Vagina (tissue), 2 donors: ENCODE measurements around the gene UTP11. TPM values are rescaled to one million over a fixed set of nuclear protein-coding genes. Genes with fewer than 3 reads are reported as not detected.
A peak's percentile ranks its signal among the peaks of the same experiment; 100 is the strongest.

ENCODE experiments used
- DNase-seq, 2 donors: peaks; one replicate each; pipeline ENCODE4 v3.0.0-alpha.2; 2017; ENCODE audit errors: extremely low spot score in 2 of 2
- H3K27ac ChIP-seq: fragments of 200-600 bp; sonication (generic); one replicate; pipeline ENCODE4 v1.5.1; 2019
- H3K27me3 ChIP-seq: fragments of 200-600 bp; sonication (generic); one replicate; pipeline ENCODE4 v1.5.1; 2019
- H3K36me3 ChIP-seq, 2 donors: fragments of 200-600 bp; sonication (generic); one replicate each; pipeline ENCODE4 v1.5.1; 2017 to 2019
- H3K4me1 ChIP-seq: fragments of 200-600 bp; sonication (generic); one replicate; pipeline ENCODE4 v1.5.1; 2019
- H3K4me3 ChIP-seq, 2 donors: fragments of 200-600 bp; sonication (generic); 1 replicate in 1 of 2; 2 replicates in 1 of 2; pipeline ENCODE4 v1.5.1; 2016 to 2019
- H3K9me3 ChIP-seq: fragments of 200-600 bp; sonication (generic); one replicate; pipeline ENCODE4 v1.5.1; 2019
- POLR2A ChIP-seq, 2 donors: fragments of 450-650 bp; IDR thresholded peaks; one replicate each; pipeline ENCODE4 v1.6.1; 2017; ENCODE audit warnings: antibody characterized with exemption in 2 of 2, mild to moderate bottlenecking in 2 of 2, moderate library complexity in 2 of 2
- POLR2AphosphoS5 ChIP-seq, 2 donors: sonication (generic); formaldehyde crosslinking; IDR thresholded peaks; one replicate each; pipeline ENCODE4 v1.9.0; 2017; ENCODE audit warnings: antibody characterized with exemption in 2 of 2, mild to moderate bottlenecking in 2 of 2, low read depth in 1 of 2; ENCODE audit not compliant: insufficient read depth in 1 of 2
- intact Hi-C: fragments of 100-400 bp; cut with DNase I; formaldehyde crosslinking; loops from one replicate; pipeline ENCODE4 v1.15.1; 2023
- total RNA-seq: library from RNA; depleted of rRNA; stranded (reverse); fragments of >200 nt; gene quantifications from one replicate; pipeline ENCODE4 v1.2.3, GENCODE V29; 2016
- TF ChIP-seq, protein P1 (sequence below), 3 experiments: fragments of 450-650 bp in 2 of 3; fragments of 200-600 bp in 1 of 3; sonication (generic) in 1 of 3; IDR thresholded peaks; one replicate each; pipeline ENCODE4 v1.5.1; 2017 to 2019; ENCODE audit warnings: antibody characterized with exemption in 3 of 3, mild to moderate bottlenecking in 2 of 3, moderate library complexity in 2 of 3

UTP11 gene
- total RNA-seq, 1 donor from 2014 or later = 18.7 TPM

DNA sequence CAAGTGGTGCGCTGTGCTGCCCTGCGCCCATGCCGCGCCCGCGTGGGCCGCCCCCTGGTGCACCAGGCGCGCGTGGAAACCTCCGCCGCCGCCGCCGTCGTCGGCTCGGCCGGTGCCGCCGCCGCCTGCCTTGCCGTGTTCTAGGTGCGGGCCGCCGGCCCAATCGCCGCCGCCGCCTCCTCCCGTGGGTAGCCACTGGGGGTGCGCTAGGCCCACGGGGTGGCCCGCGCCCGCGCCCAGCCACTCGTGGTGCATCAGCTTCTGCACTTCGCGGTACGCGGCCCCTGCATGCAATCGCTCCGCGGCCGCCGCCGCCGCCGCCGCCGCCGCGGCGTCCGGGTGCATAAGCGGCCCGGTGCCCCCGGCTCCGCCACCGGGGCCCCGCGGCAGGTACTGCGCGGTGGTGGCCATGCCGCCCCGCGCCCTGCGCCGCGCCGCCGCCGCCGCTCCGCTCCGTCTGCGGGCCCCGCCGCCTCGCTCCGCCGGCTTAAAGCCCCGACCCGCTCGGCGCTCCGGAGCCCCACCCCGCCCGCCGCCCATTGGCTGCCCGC lies 33.9 kb downstream of the UTP11 start, which contains the start of gene POU3F1:
Gene POU3F1 (minus strand): TSS at position 461 of the 551 bp plus-strand sequence. CDS start 50 bp downstream, at position 411.
- Histone ChIP-seq H3K27ac (peak within 1 kb of the TSS; percentile 36), H3K4me3 (peak within 1 kb of the TSS; percentile 55 to 62), H3K36me3 (no peaks in the 10 kb centered on the region), H3K9me3 (no peaks in the 10 kb centered on the region), H3K27me3 (peaks cover 14% of the 10 kb centered on the region), H3K4me1 (peaks cover 28% of the 10 kb centered on the region)
- no peak for DNase-seq
- TF ChIP-seq, protein P1, sequence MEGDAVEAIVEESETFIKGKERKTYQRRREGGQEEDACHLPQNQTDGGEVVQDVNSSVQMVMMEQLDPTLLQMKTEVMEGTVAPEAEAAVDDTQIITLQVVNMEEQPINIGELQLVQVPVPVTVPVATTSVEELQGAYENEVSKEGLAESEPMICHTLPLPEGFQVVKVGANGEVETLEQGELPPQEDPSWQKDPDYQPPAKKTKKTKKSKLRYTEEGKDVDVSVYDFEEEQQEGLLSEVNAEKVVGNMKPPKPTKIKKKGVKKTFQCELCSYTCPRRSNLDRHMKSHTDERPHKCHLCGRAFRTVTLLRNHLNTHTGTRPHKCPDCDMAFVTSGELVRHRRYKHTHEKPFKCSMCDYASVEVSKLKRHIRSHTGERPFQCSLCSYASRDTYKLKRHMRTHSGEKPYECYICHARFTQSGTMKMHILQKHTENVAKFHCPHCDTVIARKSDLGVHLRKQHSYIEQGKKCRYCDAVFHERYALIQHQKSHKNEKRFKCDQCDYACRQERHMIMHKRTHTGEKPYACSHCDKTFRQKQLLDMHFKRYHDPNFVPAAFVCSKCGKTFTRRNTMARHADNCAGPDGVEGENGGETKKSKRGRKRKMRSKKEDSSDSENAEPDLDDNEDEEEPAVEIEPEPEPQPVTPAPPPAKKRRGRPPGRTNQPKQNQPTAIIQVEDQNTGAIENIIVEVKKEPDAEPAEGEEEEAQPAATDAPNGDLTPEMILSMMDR (IDR thresholded peaks at IDR 0.05) = no peak
- TF ChIP-seq POLR2AphosphoS5 (IDR thresholded peaks at IDR 0.05; ENCODE audit: insufficient read depth in 1 of 2, low read depth in 1 of 2) (no peak), POLR2A (IDR thresholded peaks at IDR 0.05) (no peak)
- intact Hi-C loops = no loop called here

DNA sequence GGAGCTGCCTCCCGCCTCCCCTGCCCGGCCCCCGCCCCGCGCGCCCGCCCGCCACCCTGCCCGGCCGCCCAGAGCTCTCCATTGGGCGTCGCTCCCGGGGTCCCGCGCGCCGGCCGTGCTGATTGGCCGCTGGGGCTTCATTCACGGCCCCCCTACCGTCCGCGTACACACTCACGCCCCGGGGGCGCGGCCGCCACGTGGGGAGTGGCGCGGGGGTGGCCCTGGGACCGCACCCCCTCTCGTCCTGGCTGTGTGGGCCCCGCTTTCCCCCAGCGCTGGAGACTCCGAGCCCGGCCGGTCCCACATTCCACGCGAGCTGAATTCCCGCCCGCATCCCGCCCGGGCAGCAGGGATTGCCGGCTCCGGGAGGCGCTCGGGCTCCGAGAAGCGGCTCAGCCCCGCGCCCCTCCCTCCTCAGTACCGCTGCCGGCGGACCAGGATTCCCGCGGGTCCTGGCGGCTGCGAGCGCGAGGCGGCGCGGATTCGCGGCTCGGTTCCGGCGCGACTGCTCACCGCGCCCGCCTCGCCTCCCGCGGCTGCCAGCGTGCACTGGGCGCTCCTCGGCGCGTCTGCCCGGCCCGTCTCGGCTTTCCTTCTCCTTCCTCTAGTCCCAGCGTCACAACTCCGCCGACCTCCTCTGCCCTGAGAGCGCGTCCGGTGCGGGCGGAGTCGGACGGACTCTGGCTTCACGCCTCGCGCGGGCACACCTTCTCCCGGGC lies 34.5 kb downstream of the UTP11 start:
- DNase-seq = no peak
- H3K9me3 ChIP-seq = no peaks in the 10 kb centered on the region
- H3K27ac ChIP-seq = peak overlapping the region; percentile 36
- TF ChIP-seq POLR2AphosphoS5 (IDR thresholded peaks at IDR 0.05; ENCODE audit: insufficient read depth in 1 of 2, low read depth in 1 of 2) = peak in 1 of 2 donors; percentile 47
- TF ChIP-seq, protein P1 (IDR thresholded peaks at IDR 0.05) = no peak
- H3K4me1 ChIP-seq = peaks cover 28% of the 10 kb centered on the region
- H3K4me3 ChIP-seq = peak overlapping the region; percentile 55 to 62
- no peaks in the 10 kb centered on the region for H3K36me3 ChIP-seq
- peaks cover 14% of the 10 kb centered on the region for H3K27me3 ChIP-seq
- intact Hi-C loops = no loop called here

DNA sequence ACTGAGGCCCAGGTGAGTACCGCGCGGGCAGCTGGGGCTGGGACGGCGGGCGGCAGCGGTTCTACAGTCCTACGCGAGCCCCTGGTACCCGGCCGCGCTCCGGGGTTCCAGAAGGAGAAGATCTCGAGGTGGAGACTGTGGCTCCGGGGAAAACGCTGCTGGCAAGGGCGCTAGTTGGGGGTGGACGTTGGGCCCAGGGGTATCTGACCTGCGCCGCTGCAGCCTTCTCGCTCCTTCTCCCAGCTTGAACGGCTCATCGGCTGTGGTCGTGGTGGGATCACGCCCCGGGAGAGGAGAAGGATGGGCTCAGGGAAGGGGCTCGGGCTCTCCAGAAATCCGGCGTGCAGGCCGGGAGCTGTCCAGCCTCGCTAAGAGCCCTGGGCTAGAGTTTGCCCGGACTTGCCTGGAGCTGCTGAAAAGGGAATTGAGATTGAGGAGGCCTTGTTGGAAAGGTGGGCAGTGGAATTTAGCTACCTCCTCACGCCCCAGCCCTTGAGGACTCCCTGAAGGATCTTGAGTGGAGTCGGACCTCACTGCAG lies 35.1 kb downstream of the UTP11 start:
- no peaks in the 10 kb centered on the region for H3K36me3 ChIP-seq
- no peaks in the 10 kb centered on the region for H3K9me3 ChIP-seq
- TF ChIP-seq POLR2A (IDR thresholded peaks at IDR 0.05) (no peak), POLR2AphosphoS5 (IDR thresholded peaks at IDR 0.05; ENCODE audit: insufficient read depth in 1 of 2, low read depth in 1 of 2) (no peak)
- TF ChIP-seq, protein P1 (IDR thresholded peaks at IDR 0.05) = no peak
- no peak for DNase-seq
- H3K27ac ChIP-seq = peak overlapping the region; percentile 36
- peaks cover 14% of the 10 kb centered on the region for H3K27me3 ChIP-seq
- intact Hi-C loops = no loop called here
- peaks cover 28% of the 10 kb centered on the region for H3K4me1 ChIP-seq
- peak overlapping the region; percentile 55 to 62 for H3K4me3 ChIP-seq

- peaks cover 2% of the 10 kb centered on the region for H3K27me3 ChIP-seq
- H3K4me3 ChIP-seq = no peak overlapping the region
- H3K27ac ChIP-seq = no peak overlapping the region
- H3K36me3 ChIP-seq = no peaks in the 10 kb centered on the region
- H3K4me1 ChIP-seq = peaks cover 15% of the 10 kb centered on the region
- TF ChIP-seq POLR2A (IDR thresholded peaks at IDR 0.05) (no peak), POLR2AphosphoS5 (IDR thresholded peaks at IDR 0.05; ENCODE audit: insufficient read depth in 1 of 2, low read depth in 1 of 2) (no peak)
- TF ChIP-seq, protein P1 (IDR thresholded peaks at IDR 0.05) = no peak
- H3K9me3 ChIP-seq = no peaks in the 10 kb centered on the region
- DNase-seq = no peak
- intact Hi-C loops = no loop called here
Observed at GRCh38 chr1:38050397-38051078, 38.0 kb downstream of the UTP11 start.
